Karpas-422 (cell line): Measurements from ENCODE around the gene ZMYND19. TPM values are rescaled to one million over a fixed set of nuclear protein-coding genes. Genes with fewer than 3 reads are reported as not detected.

ENCODE experiments used
- DNase-seq: peaks from one replicate; pipeline ENCODE4 v3.0.0-alpha.2; 2015
- H2AFZ ChIP-seq: fragments of 200-600 bp; sonication (generic); 2 replicates; pipeline ENCODE4 v1.6.1; 2014; ENCODE audit warnings: antibody characterized with exemption, low read length, mixed read lengths
- H3K27ac ChIP-seq: fragments of 200-600 bp; sonication (generic); 2 replicates; pipeline ENCODE4 v1.5.1; 2014; ENCODE audit warnings: mild to moderate bottlenecking, low read length, moderate library complexity
- H3K27me3 ChIP-seq: fragments of 200-600 bp; sonication (generic); 2 replicates; pipeline ENCODE4 v1.6.1; 2014; ENCODE audit warnings: low read length, mixed read lengths
- H3K36me3 ChIP-seq: fragments of 200-600 bp; sonication (generic); 2 replicates; pipeline ENCODE4 v1.6.1; 2014; ENCODE audit warnings: low read length, mixed read lengths; ENCODE audit not compliant: insufficient read depth
- H3K4me1 ChIP-seq: fragments of 200-600 bp; sonication (generic); 2 replicates; pipeline ENCODE4 v1.6.1; 2014; ENCODE audit warnings: mild to moderate bottlenecking, low read length, mixed read lengths
- H3K4me2 ChIP-seq: fragments of 200-600 bp; sonication (generic); 2 replicates; pipeline ENCODE4 v1.6.1; 2014; ENCODE audit warnings: low read length, low read depth, mild to moderate bottlenecking; ENCODE audit not compliant: poor library complexity, severe bottlenecking
- H3K4me3 ChIP-seq: fragments of 200-600 bp; sonication (generic); 2 replicates; pipeline ENCODE4 v1.5.1; 2014; ENCODE audit warnings: mild to moderate bottlenecking, antibody characterized with exemption, low read length, mixed read lengths
- H3K79me2 ChIP-seq: fragments of 200-600 bp; sonication (generic); 2 replicates; pipeline ENCODE4 v1.6.1; 2014; ENCODE audit warnings: mild to moderate bottlenecking, low read length, mixed read lengths
- H3K9ac ChIP-seq: fragments of 200-600 bp; sonication (generic); 2 replicates; pipeline ENCODE4 v1.6.0; 2014; ENCODE audit warnings: low read length
- H3K9me2 ChIP-seq: fragments of 200-600 bp; sonication (generic), shearing (Covaris generic); replicated peaks from 2 replicates; pipeline ENCODE4 v1.6.0; 2014; ENCODE audit warnings: mild to moderate bottlenecking, low read length, moderate library complexity; ENCODE audit not compliant: insufficient read depth
- H3K9me3 ChIP-seq: fragments of 300-700, 200-600 bp; sonication (generic); 2 replicates; pipeline ENCODE4 v1.6.1; 2014; ENCODE audit warnings: low read length, mixed read lengths
- H4K20me1 ChIP-seq: fragments of 200-600 bp; sonication (generic); 2 replicates; pipeline ENCODE4 v1.6.1; 2014; ENCODE audit warnings: mild to moderate bottlenecking, antibody characterized with exemption, low read length, low read depth; ENCODE audit not compliant: insufficient read depth
- total RNA-seq: library from RNA; depleted of rRNA; stranded (reverse); fragments of >200 nt; shearing (Covaris generic); gene quantifications from 2 replicates; pipeline ENCODE4 v1.2.3, GENCODE V29; 2014; ENCODE audit warnings: low replicate concordance

ZMYND19 gene
- total RNA-seq, 1 experiment from 2014 or later, result 18.8 TPM

DNA sequence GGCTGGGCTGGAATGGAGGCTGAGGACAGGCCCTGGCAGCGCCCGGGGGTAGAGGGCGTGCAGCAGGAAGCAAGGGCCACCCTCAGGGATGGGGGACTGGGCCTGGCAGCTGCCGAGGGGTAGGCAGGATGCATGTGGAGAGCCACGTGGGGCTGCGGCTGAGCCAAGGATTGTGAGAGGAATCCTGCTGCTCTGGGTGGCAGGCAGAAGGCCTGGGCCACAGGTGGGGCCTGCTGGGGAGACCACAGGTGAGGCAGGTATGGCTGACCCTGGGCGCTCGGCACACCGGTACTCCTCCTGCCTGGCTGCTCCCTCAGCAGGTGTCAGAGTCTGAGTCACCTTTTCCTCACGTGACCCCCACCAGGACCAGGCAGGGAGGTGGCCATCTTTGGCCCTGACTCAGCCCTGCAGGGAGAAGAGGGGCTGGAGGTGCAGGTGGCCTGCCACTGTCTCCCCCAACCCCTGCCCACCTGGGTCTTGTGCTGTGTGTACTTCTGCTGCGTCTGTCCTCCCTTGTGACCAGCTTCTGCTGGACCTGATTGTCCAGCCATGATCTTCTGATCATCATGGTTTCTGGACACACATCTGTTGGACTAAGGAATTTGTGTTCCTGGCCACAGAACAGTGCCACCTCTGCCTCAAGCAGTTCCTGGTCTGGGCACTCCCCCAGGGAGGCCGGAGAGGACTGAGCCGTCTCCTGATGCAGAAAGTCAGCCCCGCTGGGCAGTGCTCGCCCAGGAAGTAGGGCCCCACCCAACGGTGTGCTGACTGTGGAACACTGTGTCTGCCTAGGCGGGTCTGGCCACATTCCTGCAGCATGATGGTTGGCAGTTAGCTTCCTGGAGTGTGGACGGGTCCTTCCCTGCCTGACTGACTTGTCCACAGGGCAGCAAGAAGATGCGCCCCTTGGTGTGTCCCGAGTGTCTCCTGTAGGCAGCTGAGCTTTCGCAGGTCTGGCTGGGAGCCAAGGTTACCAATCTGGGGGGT lies 21.6 kb upstream of the ZMYND19 start:
- no peaks in the 10 kb centered on the region for H3K9me2 ChIP-seq
- peaks cover 17% of the 10 kb centered on the region for H3K4me1 ChIP-seq
- no peak overlapping the region for H3K4me2 ChIP-seq
- H3K9ac ChIP-seq, result peak overlapping the region; percentile 18; the same call in 1 of the 2 replicates
- no peaks in the 10 kb centered on the region for H3K9me3 ChIP-seq
- H3K27ac ChIP-seq, result no peak overlapping the region
- H3K79me2 ChIP-seq, result peaks cover 29% of the 10 kb centered on the region
- no peak overlapping the region for H2AFZ ChIP-seq
- H3K4me3 ChIP-seq, result no peak overlapping the region
- H3K27me3 ChIP-seq, result no peaks in the 10 kb centered on the region
- DNase-seq, result peak; percentile 52
- H3K36me3 ChIP-seq, result 0 out of 2 replicates have a peak, but pooled peaks cover 4% of the 10 kb centered on the region
- H4K20me1 ChIP-seq, result peaks cover 10% of the 10 kb centered on the region; the same call in 1 of the 2 replicates

DNA sequence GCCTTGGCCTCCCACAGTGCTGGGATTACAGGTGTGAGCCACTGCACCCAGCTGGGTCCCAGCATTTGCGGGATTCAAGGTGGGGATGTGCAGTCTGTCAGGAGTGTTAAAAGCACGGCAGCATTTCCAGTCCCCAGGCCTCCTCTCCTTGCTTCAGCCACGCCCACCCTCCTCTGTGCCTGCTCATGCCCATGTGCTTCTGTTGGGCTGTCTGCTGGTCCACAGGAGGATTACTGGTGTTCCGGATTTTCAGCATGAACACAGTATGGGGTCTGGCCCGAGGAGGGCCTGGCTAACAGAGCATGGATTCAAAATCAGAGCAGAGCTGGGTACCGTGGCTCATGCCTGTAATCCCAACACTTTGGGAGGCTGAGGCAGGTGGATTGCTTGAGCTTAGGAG lies 20.6 kb upstream of the ZMYND19 start:
- H2AFZ ChIP-seq, result no peak overlapping the region
- H3K9me3 ChIP-seq, result no peaks in the 10 kb centered on the region
- no peak overlapping the region for H3K9ac ChIP-seq
- H3K27ac ChIP-seq, result no peak overlapping the region
- H3K36me3 ChIP-seq, result no peaks in the 10 kb centered on the region
- peaks cover 31% of the 10 kb centered on the region for H3K79me2 ChIP-seq
- DNase-seq, result no peak
- H3K4me1 ChIP-seq, result peaks cover 19% of the 10 kb centered on the region
- H4K20me1 ChIP-seq, result peaks cover 16% of the 10 kb centered on the region; the same call in 1 of the 2 replicates
- H3K27me3 ChIP-seq, result no peaks in the 10 kb centered on the region
- no peak overlapping the region for H3K4me2 ChIP-seq
- H3K9me2 ChIP-seq, result no peaks in the 10 kb centered on the region
- H3K4me3 ChIP-seq, result no peak overlapping the region

DNA sequence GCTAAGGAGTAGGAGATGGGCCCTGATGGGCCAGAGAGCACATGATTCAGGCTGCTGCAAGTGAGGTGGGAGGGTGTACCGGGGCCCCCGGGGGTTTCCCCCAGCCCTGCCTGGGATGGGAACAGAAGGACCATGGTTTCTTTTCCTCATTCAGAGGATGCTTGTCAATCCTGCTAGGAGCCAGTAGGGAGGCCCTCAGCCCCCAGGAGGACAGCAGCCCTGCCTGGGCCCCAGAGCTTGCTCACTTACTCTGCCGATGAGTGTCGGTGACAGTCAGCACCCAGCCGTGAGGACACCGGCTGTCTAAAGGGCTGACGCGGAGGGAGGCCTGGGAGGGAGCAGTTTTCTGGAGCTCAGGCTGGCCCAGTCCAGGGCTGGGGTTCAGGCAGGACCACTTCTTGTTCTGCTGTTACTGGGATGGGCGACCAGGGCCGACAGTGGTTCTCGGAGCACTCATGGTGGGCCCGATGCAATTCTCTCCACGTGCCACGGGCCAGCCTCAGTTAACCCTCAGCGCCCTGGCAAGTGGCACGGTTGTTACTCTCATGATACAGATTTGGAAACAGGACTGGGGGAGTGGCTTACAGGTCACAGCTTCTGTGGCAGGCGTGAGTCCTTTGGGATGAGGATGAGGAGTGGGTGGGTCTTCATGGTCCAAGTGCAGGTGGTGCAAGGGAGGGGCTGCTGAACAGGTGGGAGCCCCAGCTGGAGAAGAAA lies 17.0 kb upstream of the ZMYND19 start:
- Histone ChIP-seq H3K4me1 (peaks cover 34% of the 10 kb centered on the region), H3K9ac (peak overlapping the region; percentile 90), H3K4me2 (peak overlapping the region; percentile 84), H3K9me2 (no peaks in the 10 kb centered on the region), H3K9me3 (no peaks in the 10 kb centered on the region), H3K4me3 (peak overlapping the region; percentile 84), H3K79me2 (peaks cover 24% of the 10 kb centered on the region), H3K27ac (no peak overlapping the region), H2AFZ (no peak overlapping the region), H3K36me3 (no peaks in the 10 kb centered on the region), H4K20me1 (peaks cover 11% of the 10 kb centered on the region; the same call in 1 of the 2 replicates), H3K27me3 (no peaks in the 10 kb centered on the region)
- no peak for DNase-seq

DNA sequence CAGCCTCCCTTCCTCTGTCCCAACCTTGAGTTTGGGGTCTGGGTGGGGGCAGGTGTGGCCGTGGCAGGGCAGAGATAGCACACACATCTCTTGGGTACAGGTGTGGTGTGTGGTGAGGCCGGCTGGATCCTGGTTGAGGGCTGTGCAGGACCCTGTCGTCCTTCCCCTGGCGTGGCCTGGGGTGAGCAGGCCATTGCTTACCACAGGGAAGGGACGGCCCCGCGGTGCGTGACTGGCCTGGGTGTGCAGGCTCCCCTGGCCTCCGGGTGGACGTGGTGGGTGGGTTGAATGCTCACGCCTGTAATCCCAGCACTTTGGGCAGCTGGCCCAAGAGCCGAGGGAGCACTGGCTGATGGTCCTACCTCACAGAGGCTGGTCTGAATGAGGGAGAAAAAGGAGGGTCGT lies 16.4 kb upstream of the ZMYND19 start:
- H3K9me2 ChIP-seq, result no peaks in the 10 kb centered on the region
- H3K4me1 ChIP-seq, result peaks cover 30% of the 10 kb centered on the region
- H3K79me2 ChIP-seq, result peaks cover 20% of the 10 kb centered on the region
- H4K20me1 ChIP-seq, result peaks cover 11% of the 10 kb centered on the region; the same call in 1 of the 2 replicates
- H3K27me3 ChIP-seq, result no peaks in the 10 kb centered on the region
- no peaks in the 10 kb centered on the region for H3K36me3 ChIP-seq
- H3K4me3 ChIP-seq, result peak overlapping the region; percentile 84
- no peak overlapping the region for H2AFZ ChIP-seq
- H3K9ac ChIP-seq, result peak overlapping the region; percentile 90
- H3K9me3 ChIP-seq, result no peaks in the 10 kb centered on the region
- DNase-seq, result no peak
- H3K27ac ChIP-seq, result no peak overlapping the region
- peak overlapping the region; percentile 84 for H3K4me2 ChIP-seq

DNA sequence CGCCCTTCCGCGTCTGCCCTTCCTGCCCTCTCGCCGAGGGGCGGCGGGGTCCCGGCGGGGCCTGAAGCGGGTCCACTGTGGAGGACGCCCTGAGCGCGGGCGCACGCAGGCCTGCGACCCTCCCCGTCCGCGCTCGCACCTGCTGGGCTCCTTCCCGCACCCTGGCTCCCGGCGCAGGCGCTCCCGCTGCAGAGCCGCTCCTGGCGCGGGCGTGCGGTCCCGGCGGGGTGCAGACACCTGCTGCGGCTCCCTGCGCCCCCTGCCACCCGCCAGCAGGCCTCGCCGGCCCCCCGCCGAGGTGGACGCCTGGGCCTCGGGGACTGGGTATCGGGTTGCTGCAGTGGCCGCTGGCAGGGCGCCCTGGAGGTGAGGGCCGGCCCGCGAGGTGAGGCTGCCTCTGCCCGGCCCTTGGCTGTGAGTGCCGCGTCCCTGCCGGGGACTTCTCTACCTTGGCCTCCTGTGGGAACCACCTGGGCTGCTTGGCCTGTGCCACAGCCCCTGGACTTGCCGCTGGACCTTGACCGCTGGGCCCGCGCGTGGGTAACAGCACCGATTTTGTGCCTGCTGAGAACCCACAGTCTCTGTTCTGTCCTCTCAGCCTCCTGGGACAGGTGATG lies 15.8 kb upstream of the ZMYND19 start:
- Histone ChIP-seq H3K4me1 (peaks cover 30% of the 10 kb centered on the region), H4K20me1 (peaks cover 11% of the 10 kb centered on the region; the same call in 1 of the 2 replicates), H3K9me3 (no peaks in the 10 kb centered on the region), H3K9me2 (no peaks in the 10 kb centered on the region), H3K9ac (peak overlapping the region; percentile 90), H3K79me2 (peaks cover 20% of the 10 kb centered on the region), H3K27me3 (no peaks in the 10 kb centered on the region), H3K36me3 (no peaks in the 10 kb centered on the region), H3K4me2 (peak overlapping the region; percentile 84), H3K27ac (peak overlapping the region; percentile 49), H2AFZ (no peak overlapping the region), H3K4me3 (peak overlapping the region; percentile 84)
- no peak for DNase-seq

DNA sequence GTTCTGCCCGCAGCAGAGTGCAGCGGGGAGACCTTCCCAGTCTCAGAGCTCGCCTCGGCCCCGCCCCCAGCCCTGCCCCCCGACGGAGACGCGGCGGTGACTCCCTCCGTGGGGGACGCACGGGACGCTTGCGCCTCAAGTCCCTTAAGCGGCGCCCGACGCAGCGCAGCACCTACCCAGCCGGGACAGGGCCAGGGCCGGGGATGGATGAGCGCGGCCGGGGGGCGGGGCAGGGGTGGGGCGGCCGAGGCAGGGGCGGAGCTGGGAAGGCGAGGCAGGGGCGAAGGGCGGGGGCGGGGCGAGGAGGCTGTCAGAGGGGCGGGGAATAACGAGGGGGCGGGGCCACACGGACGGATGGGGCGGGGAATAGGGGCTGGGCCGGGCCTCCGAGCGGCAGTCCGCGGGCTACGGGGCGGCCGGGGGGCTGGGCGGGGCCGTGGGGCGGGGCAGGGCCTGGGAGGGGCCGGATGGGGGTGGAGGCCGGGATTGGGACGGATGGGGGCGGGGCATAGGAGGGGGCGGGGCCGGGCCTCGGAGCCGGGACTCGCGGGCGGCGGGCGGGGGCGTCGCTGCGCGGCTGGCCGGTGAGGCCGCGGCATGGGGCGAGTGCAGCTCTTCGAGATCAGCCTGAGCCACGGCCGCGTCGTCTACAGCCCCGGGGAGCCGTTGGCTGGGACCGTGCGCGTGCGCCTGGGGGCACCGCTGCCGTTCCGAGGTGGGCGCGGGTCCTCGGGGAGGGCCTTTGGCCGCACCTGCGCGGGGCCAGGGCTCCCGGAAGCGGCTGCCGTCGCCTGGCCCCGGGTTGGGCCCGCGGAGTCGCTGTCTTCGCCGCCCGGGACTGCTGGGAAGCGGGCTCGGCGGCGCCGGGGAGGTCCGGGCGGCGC lies 15.1 kb upstream of the ZMYND19 start, which contains the start of gene ARRDC1:
Gene ARRDC1 (plus strand): TSS at position 566 of the 884 bp plus-strand sequence. CDS start 32 bp downstream, at position 598.
- Histone ChIP-seq H3K9me3 (no peaks in the 10 kb centered on the region), H3K4me1 (peaks cover 30% of the 10 kb centered on the region), H3K4me2 (peak within 1 kb of the TSS; percentile 84), H2AFZ (peak within 1 kb of the TSS; percentile 43; the same call in 1 of the 2 replicates), H3K36me3 (no peaks in the 10 kb centered on the region), H3K27ac (peak within 1 kb of the TSS; percentile 49), H3K9ac (peak within 1 kb of the TSS; percentile 90), H3K79me2 (peaks cover 20% of the 10 kb centered on the region), H3K27me3 (no peaks in the 10 kb centered on the region), H3K9me2 (no peaks in the 10 kb centered on the region), H4K20me1 (peaks cover 11% of the 10 kb centered on the region; the same call in 1 of the 2 replicates), H3K4me3 (peak within 1 kb of the TSS; percentile 84)
- peak; percentile 99 for DNase-seq

DNA sequence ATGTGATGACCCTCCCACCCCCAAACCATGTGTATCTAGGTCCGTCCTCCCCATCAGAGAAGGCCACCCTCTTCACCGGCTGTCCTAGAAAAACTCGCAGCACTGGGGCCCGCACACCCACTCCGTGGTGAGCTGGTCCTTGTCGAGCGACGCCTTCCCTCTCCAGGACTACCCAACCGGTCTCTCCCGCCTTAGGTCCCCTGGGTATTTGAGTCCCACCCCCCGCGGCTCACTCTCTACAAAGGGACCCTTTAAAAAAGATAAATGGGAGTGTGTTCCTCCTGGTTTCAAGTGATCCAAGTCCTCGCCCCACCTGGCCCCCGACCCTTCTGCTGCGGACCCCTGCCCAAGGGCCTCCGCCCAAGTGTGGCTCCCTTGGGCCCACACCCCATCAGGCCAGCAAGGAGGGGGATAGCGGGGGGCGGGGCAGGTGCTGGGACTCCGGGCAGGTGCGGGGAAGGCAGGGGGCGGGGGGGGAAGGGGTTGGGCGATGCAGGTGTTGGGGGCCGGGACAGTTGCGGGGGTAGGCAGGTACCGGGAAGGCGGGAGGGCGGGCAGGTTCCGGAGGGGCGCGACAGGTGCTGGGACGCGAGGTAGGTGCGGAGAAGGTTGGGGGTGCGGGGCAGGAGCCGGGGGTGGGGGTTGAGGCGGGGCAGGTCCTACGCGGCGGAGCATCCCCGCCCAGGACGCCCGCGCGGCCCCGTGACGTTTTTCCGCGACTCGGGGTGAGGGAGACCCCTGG lies 14.2 kb upstream of the ZMYND19 start:
- H3K27ac ChIP-seq, result no peak overlapping the region
- H3K4me2 ChIP-seq, result peak overlapping the region; percentile 72
- H3K36me3 ChIP-seq, result no peaks in the 10 kb centered on the region
- peaks cover 20% of the 10 kb centered on the region for H3K79me2 ChIP-seq
- no peaks in the 10 kb centered on the region for H3K9me3 ChIP-seq
- H3K4me3 ChIP-seq, result peak overlapping the region; percentile 57; the same call in 1 of the 2 replicates
- no peak for DNase-seq
- H4K20me1 ChIP-seq, result peaks cover 11% of the 10 kb centered on the region; the same call in 1 of the 2 replicates
- H3K4me1 ChIP-seq, result peaks cover 30% of the 10 kb centered on the region
- H3K27me3 ChIP-seq, result no peaks in the 10 kb centered on the region
- peak overlapping the region; percentile 60 for H3K9ac ChIP-seq
- H3K9me2 ChIP-seq, result no peaks in the 10 kb centered on the region
- no peak overlapping the region for H2AFZ ChIP-seq
